H1 (cell line): ENCODE measurements around the gene LTBP3. TPM values are rescaled to one million over a fixed set of nuclear protein-coding genes. Genes with fewer than 3 reads are reported as not detected.

Experiments
- BACH1 ChIP-seq: IDR thresholded peaks from 2 replicates; pipeline ENCODE4 v1.6.1; 2012; ENCODE audit warnings: low read length, improper control_type of control experiment
- BCL11A ChIP-seq, 2 experiments: IDR thresholded peaks; one replicate each; pipeline ENCODE4 v1.6.1; 2011; ENCODE audit warnings: low read depth in 2 of 2, low read length in 2 of 2, mild to moderate bottlenecking in 2 of 2
- CBX5 ChIP-seq: fragments of 300-800, 300-1000 bp; sonication (generic); IDR thresholded peaks from 2 replicates; pipeline ENCODE4 v1.7.1; 2016; ENCODE audit warnings: antibody characterized with exemption, low read length, low read depth
- CEBPB ChIP-seq: IDR thresholded peaks from 2 replicates; pipeline ENCODE4 v1.6.1; 2012; ENCODE audit warnings: low read depth, low read length
- CHD2 ChIP-seq: IDR thresholded peaks from 2 replicates; pipeline ENCODE4 v1.6.1; 2012; ENCODE audit warnings: low read length, improper control_type of control experiment
- CREB1 ChIP-seq: IDR thresholded peaks from 2 replicates; pipeline ENCODE4 v1.6.1; 2012; ENCODE audit warnings: inconsistent platforms
- CTBP2 ChIP-seq: IDR thresholded peaks from 2 replicates; pipeline ENCODE4 v1.7.0; 2011; ENCODE audit warnings: borderline replicate concordance, mild to moderate bottlenecking, moderate library complexity, mixed read lengths, low read length; ENCODE audit not compliant: insufficient read depth, insufficient read length
- EZH2 ChIP-seq: fragments of 200-600 bp; sonication (generic); IDR thresholded peaks from 2 replicates; pipeline ENCODE4 v1.7.1; 2012; ENCODE audit warnings: low read depth, mild to moderate bottlenecking, moderate library complexity, low read length, inconsistent platforms; ENCODE audit not compliant: severe bottlenecking
- JUN ChIP-seq: IDR thresholded peaks from 2 replicates; pipeline ENCODE4 v1.6.1; 2011; ENCODE audit warnings: low read depth, mild to moderate bottlenecking, improper control_type of control experiment, low read length
- KDM4A ChIP-seq: IDR thresholded peaks from one replicate; pipeline ENCODE4 v1.7.1; 2012; ENCODE audit warnings: low read depth, mild to moderate bottlenecking, moderate library complexity, low read length, inconsistent platforms; ENCODE audit not compliant: severe bottlenecking
- KDM5A ChIP-seq: fragments of 200-600 bp; IDR thresholded peaks from 2 replicates; pipeline ENCODE4 v1.7.1; 2012; ENCODE audit warnings: mild to moderate bottlenecking, low read length, inconsistent platforms, mixed read lengths
- NANOG ChIP-seq: IDR thresholded peaks from 2 replicates; pipeline ENCODE4 v1.6.1; 2011; ENCODE audit warnings: low read length, low read depth, mild to moderate bottlenecking, inconsistent platforms; ENCODE audit not compliant: insufficient read depth, poor library complexity, severe bottlenecking
- NRF1 ChIP-seq: IDR thresholded peaks from 2 replicates; pipeline ENCODE4 v1.6.1; 2011; ENCODE audit warnings: mild to moderate bottlenecking, low read depth, low read length, improper control_type of control experiment
- PHF8 ChIP-seq: fragments of 200-600 bp; sonication (generic); conservative IDR thresholded peaks from 2 replicates; pipeline ENCODE4 v1.7.1; 2012; ENCODE audit warnings: low read depth, mild to moderate bottlenecking, inconsistent platforms, low read length, moderate library complexity
- POLR2A ChIP-seq, 2 experiments: IDR thresholded peaks; 1 replicate in 1 of 2; 2 replicates in 1 of 2; pipeline ENCODE4 v1.6.1; 2011; ENCODE audit warnings: low read depth in 2 of 2, low read length in 2 of 2, mild to moderate bottlenecking in 2 of 2; ENCODE audit errors: control extremely low read depth in 1 of 2
- POLR2AphosphoS5 ChIP-seq: IDR thresholded peaks from 2 replicates; pipeline ENCODE4 v1.6.1; 2011; ENCODE audit warnings: low read depth, low read length
- RAD21 ChIP-seq, 2 experiments: IDR thresholded peaks in 1 of 2; conservative IDR thresholded peaks in 1 of 2; 2 replicates each; pipeline ENCODE4 v1.6.1; 2011; ENCODE audit warnings: low read depth in 2 of 2, low read length in 2 of 2, improper control_type of control experiment in 1 of 2, inconsistent platforms in 1 of 2, mild to moderate bottlenecking in 1 of 2, moderate library complexity in 1 of 2
- RNF2 ChIP-seq: fragments of 200-900, 300-1000 bp; sonication (generic); IDR thresholded peaks from 2 replicates; pipeline ENCODE4 v1.7.1; 2016; ENCODE audit warnings: borderline replicate concordance, low read depth, mild to moderate bottlenecking, antibody characterized with exemption, low read length; ENCODE audit not compliant: poor library complexity, severe bottlenecking; ENCODE audit errors: missing control alignments
- SIN3A ChIP-seq, 2 experiments: IDR thresholded peaks in 1 of 2; conservative IDR thresholded peaks in 1 of 2; 2 replicates each; pipeline ENCODE4 v1.6.1; 2011 to 2012; ENCODE audit warnings: low read length in 2 of 2, improper control_type of control experiment in 1 of 2, low read depth in 1 of 2, mild to moderate bottlenecking in 1 of 2
- SUZ12 ChIP-seq: fragments of 200-600 bp; sonication (generic); IDR thresholded peaks from 2 replicates; pipeline ENCODE4 v1.6.1; 2012; ENCODE audit warnings: mild to moderate bottlenecking, inconsistent platforms, low read length, moderate library complexity, mixed read lengths
- TAF1 ChIP-seq: IDR thresholded peaks from 2 replicates; pipeline ENCODE4 v1.6.1; 2011; ENCODE audit warnings: mild to moderate bottlenecking, low read depth, low read length
- YY1 ChIP-seq: IDR thresholded peaks from 2 replicates; pipeline ENCODE4 v1.6.1; 2011; ENCODE audit warnings: low read depth, mild to moderate bottlenecking, low read length
- polyA plus RNA-seq, 7 experiments: library from polyadenylated mRNA; depleted of rRNA in 3 of 7; stranded (reverse) in 5 of 7; unstranded in 2 of 7; fragments of >200 nt in 5 of 7; fragments of 200-250 nt in 2 of 7; gene quantifications; 1 replicate in 5 of 7; 2 replicates in 1 of 7; 4 replicates in 1 of 7; pipeline versions ENCODE4 v1.2.1 to v1.2.3, GENCODE V29; 2011 to 2013; ENCODE audit warnings: missing spikeins in 2 of 7, mixed read lengths in 2 of 7
- total RNA-seq: library from RNA; stranded (reverse); fragmentation: NEBNext Ultra II Directional; extraction: Animal tissue kit (Norgen Biotek cat#: 25700); gene quantifications from 2 replicates; pipeline ENCODE4 v1.2.1, GENCODE V29; 2021
- TF ChIP-seq, protein P1 (sequence below): IDR thresholded peaks from 2 replicates; pipeline ENCODE4 v1.6.1; 2012; ENCODE audit warnings: inconsistent platforms

Gene LTBP3
- total and polyA plus RNA-seq, 2 of the 8 experiments (the other 6 are each of a cell fraction or from before 2014, with no cell fraction given): 12.8 to 17.8 TPM

DNA sequence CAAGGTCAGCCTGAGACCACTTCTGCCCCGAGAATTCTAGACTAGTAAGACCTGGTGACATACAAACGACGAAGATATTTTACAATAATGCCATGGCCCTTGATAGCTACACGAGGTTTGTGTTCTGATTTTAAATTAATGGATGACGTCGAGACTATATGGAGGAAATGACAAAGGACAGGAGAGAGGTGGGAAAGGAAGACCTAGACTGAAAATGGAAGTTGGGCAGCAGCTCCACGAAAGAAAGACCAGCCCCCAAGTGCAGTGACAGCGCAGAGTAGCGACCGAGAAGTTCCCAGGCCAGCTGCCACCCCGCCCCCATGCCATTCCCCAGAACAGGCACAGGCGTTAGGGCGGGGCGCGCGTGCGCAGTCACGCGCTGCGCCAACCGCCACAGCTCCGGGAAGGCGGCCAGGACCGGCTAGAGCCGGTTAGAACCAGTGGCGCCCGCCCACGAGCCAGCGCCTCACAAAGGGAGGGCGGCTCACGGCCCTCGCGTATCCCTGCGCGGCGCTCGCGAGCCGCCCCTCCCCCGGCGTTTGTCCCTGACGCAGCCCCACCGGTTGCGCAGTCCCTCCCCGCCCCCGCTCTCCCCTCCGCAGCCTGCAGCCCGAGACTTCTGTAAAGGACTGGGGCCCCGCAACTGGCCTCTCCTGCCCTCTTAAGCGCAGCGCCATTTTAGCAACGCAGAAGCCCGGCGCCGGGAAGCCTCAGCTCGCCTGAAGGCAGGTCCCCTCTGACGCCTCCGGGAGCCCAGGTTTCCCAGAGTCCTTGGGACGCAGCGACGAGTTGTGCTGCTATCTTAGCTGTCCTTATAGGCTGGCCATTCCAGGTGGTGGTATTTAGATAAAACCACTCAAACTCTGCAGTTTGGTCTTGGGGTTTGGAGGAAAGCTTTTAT is 60.8 kb downstream of the LTBP3 start (continued):
- TF ChIP-seq YY1 (peak; percentile 93), TAF1 (peak; percentile 98), POLR2A (IDR thresholded peaks at IDR 0.05; ENCODE audit: control extremely low read depth in 1 of 2, low read depth in 2 of 2, low read length in 2 of 2) (peak; percentile 75 to 91), EZH2 (no peak), CBX5 (no peak), PHF8 (peak; percentile 48; the same call in 1 of the 2 replicates), CTBP2 (no peak), CHD2 (peak; percentile 93), POLR2AphosphoS5 (peak; percentile 84), BACH1 (peak; percentile 84), KDM4A (peak; percentile 37), CREB1 (peak; percentile 80), NRF1 (peak; percentile 50), CEBPB (peak; percentile 87), SIN3A (conservative IDR thresholded peaks at IDR 0.05 in 1 of 2, IDR thresholded peaks at IDR 0.05 in 1 of 2; ENCODE audit: low read depth in 1 of 2, low read length in 2 of 2) (peak; percentile 87 to 93; a peak in 3 of 4 replicates), SUZ12 (no peak), BCL11A (IDR thresholded peaks at IDR 0.05; ENCODE audit: low read depth in 2 of 2, low read length in 2 of 2) (no peak), JUN (peak; percentile 99), RNF2 (no peak), NANOG (peak; percentile 49), RAD21 (IDR thresholded peaks at IDR 0.05 in 1 of 2, conservative IDR thresholded peaks at IDR 0.05 in 1 of 2; ENCODE audit: low read depth in 2 of 2, low read length in 2 of 2) (peak; percentile 5 to 31; a peak in 3 of 4 replicates), KDM5A (no peak)
- TF ChIP-seq, protein P1, sequence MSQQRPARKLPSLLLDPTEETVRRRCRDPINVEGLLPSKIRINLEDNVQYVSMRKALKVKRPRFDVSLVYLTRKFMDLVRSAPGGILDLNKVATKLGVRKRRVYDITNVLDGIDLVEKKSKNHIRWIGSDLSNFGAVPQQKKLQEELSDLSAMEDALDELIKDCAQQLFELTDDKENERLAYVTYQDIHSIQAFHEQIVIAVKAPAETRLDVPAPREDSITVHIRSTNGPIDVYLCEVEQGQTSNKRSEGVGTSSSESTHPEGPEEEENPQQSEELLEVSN: peak; percentile 46; the same call in 1 of the 2 replicates
